OCI-LY7 (cell line): Measurements from ENCODE around the gene MNT. TPM values are rescaled to one million over a fixed set of nuclear protein-coding genes. Genes with fewer than 3 reads are reported as not detected.

ENCODE experiments used
- BruUV-seq: library from RNA; stranded (reverse); fragments of 400-500 nt; replicated peaks from 2 replicates; lab custom pipeline; 2021; lab: Mats Ljungman, UMichigan
- CTCF ChIA-PET: fragments of 300-600 bp; sonication (Branson Sonifier 250); formaldehyde crosslinking; loops from one replicate; lab custom pipeline; 2022; ENCODE audit warnings: antibody characterized with exemption; ENCODE audit not compliant: unreplicated experiment; lab: Charles Lee
- POLR2A ChIA-PET: fragments of 300-600 bp; sonication (Branson Sonifier 250); formaldehyde crosslinking; loops from one replicate; lab custom pipeline; 2022; ENCODE audit warnings: antibody characterized with exemption; lab: Charles Lee
- DNase-seq: peaks from one replicate; pipeline ENCODE4 v3.0.0-alpha.2; 2015; ENCODE audit warnings: low spot score
- H2AFZ ChIP-seq: fragments of 200-600 bp; sonication (generic), shearing (Covaris generic); 2 replicates; pipeline ENCODE4 v1.6.1; 2014; ENCODE audit warnings: mild to moderate bottlenecking, antibody characterized with exemption, low read length, moderate library complexity
- H3K27ac ChIP-seq: fragments of 200-600 bp; sonication (generic); 2 replicates; pipeline ENCODE4 v1.5.1; 2014; ENCODE audit warnings: mixed run types, low read depth, mild to moderate bottlenecking, moderate library complexity, low read length, inconsistent platforms; ENCODE audit not compliant: poor library complexity, severe bottlenecking
- H3K36me3 ChIP-seq: fragments of 200-600 bp; sonication (generic); 2 replicates; pipeline ENCODE4 v1.6.1; 2014; ENCODE audit warnings: mild to moderate bottlenecking, antibody characterized with exemption, low read length, moderate library complexity, mixed read lengths; ENCODE audit not compliant: insufficient read depth
- H3K4me1 ChIP-seq: fragments of 200-600 bp; sonication (generic); 2 replicates; pipeline ENCODE4 v1.5.1; 2014; ENCODE audit warnings: mild to moderate bottlenecking, low read length; ENCODE audit not compliant: insufficient read depth, poor library complexity, severe bottlenecking
- H3K4me2 ChIP-seq: fragments of 200-600 bp; sonication (generic); 2 replicates; pipeline ENCODE4 v1.6.1; 2014; ENCODE audit warnings: mild to moderate bottlenecking, low read length
- H3K4me3 ChIP-seq: fragments of 200-600 bp; sonication (generic); 2 replicates; pipeline ENCODE4 v1.5.1; 2014; ENCODE audit warnings: mild to moderate bottlenecking, low read depth, low read length; ENCODE audit not compliant: poor library complexity, severe bottlenecking
- H3K79me2 ChIP-seq: fragments of 200-600 bp; sonication (generic); 2 replicates; pipeline ENCODE4 v1.6.1; 2016; ENCODE audit warnings: low read depth, mild to moderate bottlenecking, low read length, moderate library complexity, mixed read lengths; ENCODE audit not compliant: insufficient read depth
- H3K9me2 ChIP-seq: fragments of 200-600 bp; sonication (generic); 2 replicates; pipeline ENCODE4 v1.6.1; 2016; ENCODE audit warnings: mild to moderate bottlenecking, low read length, mixed read lengths; ENCODE audit not compliant: insufficient read depth
- H3K9me3 ChIP-seq: fragments of 200-600 bp; sonication (generic); 2 replicates; pipeline ENCODE4 v1.6.1; 2014; ENCODE audit warnings: mild to moderate bottlenecking, mixed run types, low read length, mixed read lengths
- H4K20me1 ChIP-seq: fragments of 200-600 bp; sonication (generic); 2 replicates; pipeline ENCODE4 v1.6.1; 2014; ENCODE audit warnings: mild to moderate bottlenecking, antibody characterized with exemption, low read length, moderate library complexity, mixed read lengths; ENCODE audit not compliant: insufficient read depth
- CTCF ChIP-seq: fragments of 200-600 bp; sonication (generic); conservative IDR thresholded peaks from 2 replicates; pipeline ENCODE4 v1.5.1; 2014; ENCODE audit warnings: mild to moderate bottlenecking, antibody characterized with exemption, low read length, moderate library complexity, mixed read lengths
- EZH2phosphoT487 ChIP-seq: fragments of 200-600 bp; sonication (generic); IDR thresholded peaks from 2 replicates; pipeline ENCODE4 v1.6.1; 2018; ENCODE audit warnings: low read depth, borderline replicate concordance, mild to moderate bottlenecking, mixed run types, antibody characterized with exemption, low read length, moderate library complexity, mixed read lengths
- intact Hi-C: fragments of 100-400 bp; cut with micrococcal nuclease; formaldehyde crosslinking; loops from one replicate; pipeline ENCODE4 v1.10.0; 2022; ENCODE audit not compliant: unreplicated experiment
- total RNA-seq, 2 experiments: library from RNA; depleted of rRNA in 1 of 2; stranded (reverse); fragments of >200 nt in 1 of 2; shearing (Covaris generic) in 1 of 2; gene quantifications; 2 replicates each; pipeline ENCODE4 v1.2.3, GENCODE V29; 2014 to 2022

The MNT gene
- total RNA-seq, 2 experiments from 2014 or later, result 22.2 to 60.0 TPM

DNA sequence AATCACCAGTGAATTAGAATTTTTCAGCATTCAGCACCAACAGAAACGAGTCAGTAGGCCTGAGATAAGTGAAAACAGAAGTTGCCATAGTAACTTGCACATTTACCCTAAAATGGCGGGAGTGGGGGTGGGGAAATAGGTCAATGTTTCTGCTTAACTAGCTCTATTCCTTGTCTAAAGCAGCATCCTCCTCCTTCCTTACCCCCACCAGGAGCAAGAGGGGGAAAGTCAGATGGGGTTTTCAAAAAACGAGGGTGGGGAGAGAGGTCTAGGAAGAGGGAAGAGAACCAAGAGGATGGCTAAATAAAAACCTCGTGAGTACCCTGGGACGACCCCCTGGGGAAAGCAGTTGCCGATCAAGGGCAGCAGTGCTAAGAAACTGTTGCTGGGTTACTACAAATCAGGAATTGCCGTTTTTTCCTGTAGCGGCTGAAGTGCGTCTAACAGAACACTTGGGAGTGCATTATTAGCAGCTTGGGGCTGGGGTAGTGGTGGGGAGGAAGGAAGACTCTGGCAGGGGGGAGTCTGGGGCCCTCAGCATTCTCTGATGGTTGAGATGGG lies 34.4 kb upstream of the MNT start:
- Histone ChIP-seq H3K4me3 (no peak overlapping the region), H3K4me2 (no peak overlapping the region), H3K27ac (no peak overlapping the region), H3K9me3 (no peaks in the 10 kb centered on the region), H4K20me1 (no peaks in the 10 kb centered on the region), H3K79me2 (no peaks in the 10 kb centered on the region), H3K9me2 (no peaks in the 10 kb centered on the region), H2AFZ (no peak overlapping the region), H3K36me3 (peaks cover 81% of the 10 kb centered on the region), H3K4me1 (no peaks in the 10 kb centered on the region)
- TF ChIP-seq CTCF, result no peak
- no peak for TF ChIP-seq EZH2phosphoT487
- intact Hi-C loops, result loop anchor here (10.0 kb wide), 1 partner anchor 250 kb away; no protein-coding TSS in a partner anchor
- ChIA-PET CTCF (no interaction called here), POLR2A (interaction anchor here (0.6 kb wide), 2 partner anchors 9 to 389 kb away, joined by 4 to 6 read pairs; no protein-coding TSS in a partner anchor)
- no TSS peak for BruUV-seq
- no peak for DNase-seq

- no peaks in the 10 kb centered on the region for H4K20me1 ChIP-seq
- ChIA-PET CTCF (no interaction called here), POLR2A (no interaction called here)
- H3K4me3 ChIP-seq, result no peak overlapping the region
- H3K9me3 ChIP-seq, result no peaks in the 10 kb centered on the region
- no peak overlapping the region for H3K4me2 ChIP-seq
- H3K36me3 ChIP-seq, result peaks cover 66% of the 10 kb centered on the region
- no peaks in the 10 kb centered on the region for H3K9me2 ChIP-seq
- H3K4me1 ChIP-seq, result no peaks in the 10 kb centered on the region
- TF ChIP-seq CTCF (no peak), EZH2phosphoT487 (no peak)
- H3K27ac ChIP-seq, result no peak overlapping the region
- DNase-seq, result no peak
- H2AFZ ChIP-seq, result no peak overlapping the region
- intact Hi-C loops, result loop anchor here (10.0 kb wide), 1 partner anchor 251 kb away; no protein-coding TSS in a partner anchor
- no TSS peak for BruUV-seq
- H3K79me2 ChIP-seq, result no peaks in the 10 kb centered on the region
Observed at GRCh38 chr17:2433696-2434095, 32.8 kb upstream of the MNT start.

GRCh38 chr17:2427910-2428309 lies 27.1 kb upstream of the MNT start:
- BruUV-seq, result no TSS peak
- CTCF ChIA-PET, result interaction anchor here (0.6 kb wide), 1 partner anchor 606 kb away, joined by 3 read pairs; no protein-coding TSS in a partner anchor
- POLR2A ChIA-PET, result no interaction called here

More at GRCh38 chr17:2427910-2428309, 27.1 kb upstream of the MNT start:
- no peaks in the 10 kb centered on the region for H3K9me3 ChIP-seq
- H3K9me2 ChIP-seq, result no peaks in the 10 kb centered on the region
- H4K20me1 ChIP-seq, result no peaks in the 10 kb centered on the region
- H3K4me2 ChIP-seq, result no peak overlapping the region
- H3K79me2 ChIP-seq, result no peaks in the 10 kb centered on the region
- no peak overlapping the region for H3K27ac ChIP-seq
- intact Hi-C loops, result no loop called here
- TF ChIP-seq EZH2phosphoT487, result no peak
- TF ChIP-seq CTCF, result no peak
- DNase-seq, result no peak
- H3K4me1 ChIP-seq, result no peaks in the 10 kb centered on the region
- H3K36me3 ChIP-seq, result peaks cover 28% of the 10 kb centered on the region
- H3K4me3 ChIP-seq, result no peak overlapping the region
- H2AFZ ChIP-seq, result no peak overlapping the region
